ENCODE measurements around the gene BBOX1.
A peak's percentile ranks its signal among the peaks of the same experiment; 100 is the strongest.

Gene BBOX1

DNA sequence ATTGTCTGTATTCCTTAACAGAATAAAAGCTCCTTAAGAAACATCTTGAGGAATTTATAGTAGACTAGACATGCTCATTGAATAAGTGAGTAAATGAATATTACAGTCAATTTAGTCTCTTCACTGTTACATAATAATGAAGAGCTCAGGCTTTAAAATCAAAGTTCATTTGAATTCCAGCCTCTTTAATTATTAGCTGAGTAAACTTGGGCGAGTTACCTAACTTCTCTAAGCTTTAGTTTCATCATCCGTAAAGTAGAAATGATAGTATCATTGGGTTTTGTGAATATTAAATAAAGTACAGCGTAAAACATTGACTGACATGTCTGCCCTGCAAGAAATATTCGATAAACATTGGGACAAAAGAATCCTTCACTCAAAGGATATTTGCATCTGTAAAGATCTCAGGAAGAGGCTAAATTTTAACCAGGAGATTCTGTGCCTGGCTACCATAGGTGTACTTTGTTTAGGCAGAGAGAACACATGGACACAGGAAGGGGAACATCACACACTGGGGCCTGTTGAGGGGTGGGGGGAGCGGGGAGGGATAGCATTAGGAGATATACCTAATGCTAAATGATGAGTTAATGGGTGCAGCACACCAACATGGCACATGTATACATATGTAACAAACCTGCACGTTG lies 15.2 kb upstream of the BBOX1 start:
- DNase-seq, result no peak

DNA sequence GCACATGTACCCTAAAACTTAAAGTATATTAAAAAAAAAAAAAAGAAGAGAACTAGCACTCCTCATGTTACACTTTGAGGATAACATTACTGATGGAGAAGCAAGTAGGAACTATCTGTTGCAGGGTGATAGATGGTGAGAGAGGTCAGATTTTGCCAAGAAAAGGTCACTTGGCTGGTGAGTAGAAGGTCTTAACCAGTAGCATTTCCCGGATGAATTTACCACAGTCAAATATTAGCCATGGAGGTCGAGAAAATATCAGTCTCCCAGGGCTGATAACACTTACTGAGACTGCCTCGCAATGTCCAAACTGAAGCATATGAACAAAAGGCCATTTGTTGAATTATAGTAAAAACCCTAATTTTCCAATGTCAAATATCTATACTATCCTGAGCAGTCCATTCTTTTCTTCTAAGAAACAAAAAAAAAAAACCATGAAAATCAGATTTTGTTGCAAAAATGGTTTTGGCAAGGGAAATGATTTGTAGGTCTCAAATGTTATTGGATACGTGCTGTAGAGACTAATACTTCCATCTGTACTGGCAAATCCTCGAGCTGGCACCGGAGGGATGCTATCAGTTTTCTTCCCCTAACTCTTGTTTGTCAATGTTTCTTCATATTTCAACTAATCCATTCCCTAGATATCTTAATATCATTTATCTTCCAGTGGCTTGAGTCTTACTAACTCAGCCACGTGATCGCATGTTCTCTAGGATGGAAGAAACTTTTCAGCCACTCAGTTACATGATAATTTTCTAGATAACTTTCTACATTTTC lies 14.5 kb upstream of the BBOX1 start:
- no peak for DNase-seq

GRCh38 chr11:27028561-27028965 lies 12.1 kb upstream of the BBOX1 start:
- DNase-seq, result no peak

DNA sequence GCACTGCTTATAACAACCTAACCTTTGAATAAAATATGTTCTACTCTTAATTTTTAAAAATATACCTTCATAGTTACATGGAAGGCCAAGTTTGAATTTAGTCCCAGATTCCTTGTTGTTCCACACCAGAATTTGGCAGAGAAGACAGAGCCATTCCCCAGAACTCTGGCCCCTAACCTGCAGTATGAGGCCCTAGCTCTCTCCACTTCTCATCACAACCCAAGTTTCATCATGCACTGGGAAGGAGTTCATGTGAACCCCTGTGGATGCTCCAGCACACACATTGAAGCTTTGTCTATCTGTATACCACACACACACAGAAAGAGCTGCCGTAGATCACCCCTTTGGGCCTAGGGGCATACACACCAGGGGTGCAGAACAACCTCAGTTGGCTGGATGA lies 10.6 kb upstream of the BBOX1 start:
- no peak for DNase-seq

GRCh38 chr11:27031754-27032153 lies 8.9 kb upstream of the BBOX1 start:
- DNase-seq, result no peak

DNA sequence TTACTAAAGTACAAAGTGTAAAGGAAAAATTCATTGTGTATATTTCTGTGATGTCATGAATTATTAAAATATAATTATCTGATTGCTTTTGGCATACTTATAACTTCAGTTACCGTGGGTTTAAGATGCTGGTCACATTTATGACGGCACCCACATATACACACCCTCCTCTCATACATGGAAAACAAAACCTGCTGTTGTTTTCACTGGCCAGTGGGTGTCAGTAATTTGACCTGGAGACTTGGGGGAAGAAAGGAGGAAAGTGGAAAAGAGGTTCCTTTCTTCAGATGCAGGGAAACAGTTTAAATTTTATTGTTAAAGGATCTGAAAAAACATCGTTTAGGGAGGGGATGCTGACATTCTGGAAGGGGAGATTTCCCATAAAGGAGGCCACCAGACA lies 742 bp upstream of the BBOX1 start:
- DNase-seq, result no peak

DNA sequence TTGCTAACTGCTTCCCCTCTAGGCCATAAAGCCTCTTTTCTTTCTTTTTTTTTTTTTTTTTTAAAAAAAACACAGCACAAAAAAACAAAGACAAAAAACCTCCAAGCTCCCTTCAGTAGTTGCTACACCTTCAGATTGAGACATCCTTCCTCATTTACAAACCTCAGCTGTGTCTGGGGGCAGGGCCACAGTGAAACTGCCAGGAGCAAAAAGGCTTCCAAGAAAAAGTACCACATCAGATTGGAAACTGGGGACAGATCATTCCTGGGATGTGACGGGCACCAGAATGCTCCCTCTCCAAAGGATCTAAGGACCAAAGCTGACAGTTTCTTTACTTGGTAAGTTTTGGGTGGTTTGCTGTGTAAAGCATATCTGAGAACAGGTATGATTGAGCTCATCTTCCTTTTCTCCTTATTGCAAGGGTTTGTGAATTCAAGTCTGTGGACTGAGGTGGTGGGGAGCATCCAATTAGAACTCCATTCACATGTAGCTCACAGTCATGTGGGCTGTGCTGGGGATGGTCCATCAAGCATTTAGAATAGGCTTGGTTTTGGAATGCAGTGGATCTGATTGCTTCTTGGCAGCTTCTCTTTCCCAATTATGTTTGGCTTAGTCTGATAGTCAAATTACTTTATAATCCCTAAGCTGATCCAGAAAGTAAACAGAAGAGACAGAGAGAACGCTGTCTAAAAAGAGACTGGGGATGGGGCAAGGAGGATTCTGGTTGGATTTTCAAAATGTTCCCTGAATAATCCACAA lies 705 bp downstream of the BBOX1 start:
- no peak for DNase-seq

DNA sequence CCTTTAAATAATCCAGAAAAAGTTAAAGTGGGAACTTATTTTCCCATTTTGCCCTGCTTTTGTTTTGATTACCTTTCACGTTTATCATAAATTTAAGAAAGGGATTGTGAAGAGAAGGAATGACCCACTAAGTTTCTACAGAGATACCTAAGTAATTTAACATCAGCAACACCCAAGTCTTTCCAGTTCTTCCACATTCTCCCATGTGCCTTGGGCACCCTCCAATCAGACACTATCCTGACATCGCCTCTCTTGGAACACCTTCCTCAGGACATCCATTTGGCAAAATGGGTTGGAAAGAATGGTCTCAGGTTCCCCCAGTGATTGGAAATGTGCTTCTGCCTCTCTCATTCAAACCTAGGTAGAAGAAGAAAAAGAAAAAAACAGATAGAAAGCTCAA lies 6.3 kb downstream of the BBOX1 start:
- DNase-seq, result no peak

- no peak for DNase-seq
These were observed 12.1 kb downstream of the BBOX1 start for GRCh38 chr11:27052668-27053067.

- no peak for DNase-seq
These were observed 14.6 kb downstream of the BBOX1 start for GRCh38 chr11:27055065-27055682.

DNA sequence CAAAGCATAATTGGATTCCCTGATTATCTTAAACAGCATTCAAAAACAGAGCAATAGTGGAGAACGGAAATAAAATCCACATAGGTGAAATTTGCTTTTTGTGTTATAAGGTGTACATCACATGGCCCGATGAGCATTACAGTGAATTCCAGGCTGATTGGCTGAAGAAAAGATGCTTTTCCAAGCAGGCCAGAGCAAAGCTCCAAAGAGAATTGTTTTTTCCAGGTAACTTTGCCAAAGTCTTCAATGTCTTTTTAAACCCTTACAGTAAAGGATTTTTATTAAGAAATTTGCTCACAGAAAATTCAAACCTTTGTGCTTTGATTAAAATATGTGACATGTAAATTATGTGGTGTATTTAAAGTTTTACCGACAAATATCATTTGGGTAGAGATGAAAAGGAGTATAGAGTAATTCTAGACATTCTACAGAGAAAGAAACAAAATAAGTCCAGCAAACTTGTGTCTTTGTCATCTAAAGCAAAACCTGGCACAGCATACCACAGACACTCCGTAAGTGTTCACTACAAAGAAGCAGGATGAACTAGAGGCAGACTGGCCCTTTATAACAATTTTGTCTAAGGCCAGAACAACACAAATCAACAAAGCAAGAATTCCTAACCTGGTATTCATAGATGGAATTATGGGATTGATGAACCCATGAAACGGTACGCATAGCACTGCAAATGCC lies 16.6 kb downstream of the BBOX1 start:
- no peak for DNase-seq

DNA sequence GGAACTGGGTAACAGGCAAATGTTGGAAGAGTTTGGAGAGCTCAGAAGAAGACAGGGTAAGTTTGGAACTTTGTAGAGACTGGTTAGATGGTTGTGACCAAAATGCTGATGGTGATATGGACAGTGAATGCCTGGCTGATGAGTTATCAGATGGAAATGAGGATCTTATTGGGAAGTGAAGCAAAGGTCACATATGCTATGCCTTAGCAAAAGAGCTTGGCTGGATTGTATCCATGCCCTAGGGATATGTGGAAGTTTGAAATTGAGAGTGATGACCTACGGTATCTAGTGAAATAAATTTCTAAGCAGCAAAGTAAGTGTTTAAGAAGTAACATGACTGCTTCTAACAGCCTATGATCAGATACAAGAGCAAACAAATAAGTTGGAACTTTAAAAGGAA lies 17.8 kb downstream of the BBOX1 start:
- DNase-seq, result peak; percentile 12

DNA sequence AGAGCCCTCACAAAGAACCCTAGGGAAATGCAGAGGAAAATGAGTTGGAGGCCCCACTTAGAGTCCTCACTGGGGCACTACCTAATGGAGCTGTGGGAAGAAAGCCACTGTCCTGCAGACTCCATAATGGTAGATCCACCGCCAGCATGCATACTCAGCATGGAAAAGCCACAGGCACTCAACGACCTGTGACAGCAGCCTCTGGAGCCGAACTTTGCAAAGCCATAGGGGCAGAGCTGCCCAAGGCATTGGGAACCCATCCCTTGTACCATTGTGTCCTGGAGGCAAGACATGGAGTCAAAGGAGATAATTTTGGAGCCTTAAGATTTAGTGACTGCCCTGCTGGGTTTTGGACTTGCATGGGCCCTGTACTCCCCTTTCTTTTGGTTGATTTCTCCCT lies 18.8 kb downstream of the BBOX1 start:
- DNase-seq, result no peak

DNA sequence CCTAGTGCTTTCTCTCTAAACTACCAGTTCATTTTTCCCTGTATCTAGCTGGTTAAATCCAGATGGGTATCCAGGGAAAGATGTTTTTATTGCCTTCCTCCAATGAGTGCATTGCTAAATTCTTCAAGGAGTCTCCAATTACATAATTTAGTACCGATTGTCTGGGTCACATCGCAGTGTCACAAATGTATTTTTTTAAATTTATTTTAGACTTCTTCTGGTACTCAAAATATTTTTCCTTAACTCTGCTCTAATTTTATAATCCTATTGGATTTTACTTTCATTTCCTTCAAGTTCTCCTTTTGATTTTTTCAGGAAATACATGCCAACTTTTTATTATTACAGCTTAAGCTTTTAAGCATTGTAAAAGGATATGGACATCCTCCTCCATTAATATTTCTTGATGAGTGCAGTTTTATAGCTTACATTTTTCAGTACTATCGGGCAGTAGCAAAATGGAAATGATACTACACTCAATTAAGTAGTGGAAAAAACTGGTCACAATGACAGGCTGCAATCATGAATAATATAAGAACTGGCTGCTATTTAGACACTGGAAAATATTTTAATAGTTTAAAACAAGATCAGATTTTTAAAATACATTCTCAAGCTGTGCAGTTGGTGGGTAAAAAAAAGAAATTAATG lies 20.3 kb downstream of the BBOX1 start:
- DNase-seq, result no peak

GRCh38 chr11:27061461-27061821 lies 20.8 kb downstream of the BBOX1 start:
- DNase-seq, result no peak

DNA sequence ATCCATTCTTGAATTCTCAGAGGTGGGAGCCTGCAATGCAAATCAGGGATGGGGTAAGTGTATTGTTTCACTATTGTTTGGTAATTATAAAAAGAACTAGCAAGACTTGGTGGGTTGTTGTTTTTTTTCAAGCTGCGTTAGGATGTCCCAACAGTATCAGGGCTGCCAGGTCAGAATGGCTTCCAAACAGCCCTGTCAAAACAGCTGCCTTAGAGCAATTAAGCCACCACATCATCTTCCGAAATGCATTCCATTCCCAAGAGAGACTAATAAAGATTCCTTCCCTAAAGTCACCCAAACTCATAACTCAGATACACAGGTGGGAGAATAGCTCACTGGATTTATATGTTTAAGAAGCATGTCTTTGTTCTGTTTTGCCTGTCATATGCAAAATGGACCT lies 23.5 kb downstream of the BBOX1 start:
- DNase-seq, result no peak

DNA sequence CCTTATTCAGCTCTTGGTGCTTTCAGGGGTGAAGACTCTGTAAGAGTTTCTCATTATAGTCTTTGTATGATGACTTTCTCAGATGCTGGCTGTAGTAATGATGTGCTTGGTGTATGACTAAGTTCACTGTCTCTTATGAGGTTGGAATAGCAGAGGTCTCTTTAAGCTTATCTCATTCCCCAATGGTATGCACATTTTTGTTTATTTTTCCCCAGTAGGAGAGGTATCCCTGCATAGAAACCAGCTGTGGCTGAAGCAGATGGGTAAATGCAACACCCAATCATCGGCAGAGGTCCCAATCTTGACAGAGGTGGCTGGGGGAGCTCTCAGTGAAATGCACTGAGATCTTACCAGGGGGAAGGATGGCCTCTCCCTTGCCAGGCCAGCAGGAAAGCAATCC lies 34.6 kb downstream of the BBOX1 start:
- DNase-seq, result no peak

GRCh38 chr11:27075655-27076054 lies 35.0 kb downstream of the BBOX1 start:
- no peak for DNase-seq

DNA sequence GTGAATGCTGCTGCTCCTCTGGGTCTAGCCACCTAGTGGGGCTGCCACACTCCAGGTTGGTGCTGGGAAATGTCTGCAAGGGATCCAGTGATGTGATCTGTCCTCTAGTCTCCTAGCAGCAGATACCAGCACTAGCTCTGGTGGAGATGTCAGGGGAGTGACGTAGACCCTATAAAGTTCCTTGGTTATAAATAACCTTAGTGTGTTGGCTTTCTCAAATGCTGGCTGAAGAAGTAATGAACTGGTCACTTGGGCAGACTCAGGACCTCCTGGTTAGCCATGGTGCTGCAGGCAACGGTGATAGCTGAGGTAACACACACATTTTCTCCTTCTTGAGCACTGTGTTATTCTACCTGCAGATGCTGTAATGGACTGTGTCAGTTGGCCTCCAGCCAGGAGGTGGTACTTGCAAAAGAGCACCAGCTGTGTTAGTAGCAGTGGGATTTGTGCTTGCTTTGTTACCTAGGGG lies 35.5 kb downstream of the BBOX1 start:
- no peak for DNase-seq

- no peak for DNase-seq
These were observed 40.4 kb downstream of the BBOX1 start for GRCh38 chr11:27081056-27081455.

DNA sequence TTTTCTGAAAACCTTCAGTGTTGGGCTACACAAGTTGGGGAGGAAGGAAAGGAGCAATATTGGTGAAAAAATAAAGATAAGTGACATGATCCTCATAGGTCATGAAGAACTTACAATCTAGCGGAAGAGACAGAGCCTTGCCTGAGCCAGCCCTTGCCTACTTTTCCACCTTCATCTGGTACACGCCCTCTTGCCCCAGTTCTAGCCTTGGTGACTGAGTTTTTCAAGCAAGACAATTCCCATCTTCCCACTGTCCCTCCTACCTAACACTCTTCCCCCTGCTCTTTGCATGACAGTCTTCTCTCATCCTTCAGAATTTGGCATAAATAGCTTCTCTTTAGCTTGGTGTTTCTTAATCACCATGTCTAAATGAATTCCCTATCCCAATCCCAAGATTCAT lies 42.6 kb downstream of the BBOX1 start:
- DNase-seq, result no peak

- no peak for DNase-seq
These were observed 43.2 kb downstream of the BBOX1 start for GRCh38 chr11:27083782-27084181.

Data from T1000 (cell line).